ENCODE measurements around the gene DRC7. TPM values are rescaled to one million over a fixed set of nuclear protein-coding genes. Genes with fewer than 3 reads are reported as not detected.

Gene DRC7
- total RNA-seq, 1 donor from 2014 or later: not detected

- H3K4me1 Mint-ChIP-seq (ENCODE audit: low read depth): peaks cover 26% of the 10 kb centered on the region
- H3K27ac Mint-ChIP-seq (ENCODE audit: unreplicated experiment): peak within 1 kb of the TSS; percentile 99
- peak; percentile 99 for DNase-seq (ENCODE audit: low spot score)
- TF ChIP-seq, protein P1, sequence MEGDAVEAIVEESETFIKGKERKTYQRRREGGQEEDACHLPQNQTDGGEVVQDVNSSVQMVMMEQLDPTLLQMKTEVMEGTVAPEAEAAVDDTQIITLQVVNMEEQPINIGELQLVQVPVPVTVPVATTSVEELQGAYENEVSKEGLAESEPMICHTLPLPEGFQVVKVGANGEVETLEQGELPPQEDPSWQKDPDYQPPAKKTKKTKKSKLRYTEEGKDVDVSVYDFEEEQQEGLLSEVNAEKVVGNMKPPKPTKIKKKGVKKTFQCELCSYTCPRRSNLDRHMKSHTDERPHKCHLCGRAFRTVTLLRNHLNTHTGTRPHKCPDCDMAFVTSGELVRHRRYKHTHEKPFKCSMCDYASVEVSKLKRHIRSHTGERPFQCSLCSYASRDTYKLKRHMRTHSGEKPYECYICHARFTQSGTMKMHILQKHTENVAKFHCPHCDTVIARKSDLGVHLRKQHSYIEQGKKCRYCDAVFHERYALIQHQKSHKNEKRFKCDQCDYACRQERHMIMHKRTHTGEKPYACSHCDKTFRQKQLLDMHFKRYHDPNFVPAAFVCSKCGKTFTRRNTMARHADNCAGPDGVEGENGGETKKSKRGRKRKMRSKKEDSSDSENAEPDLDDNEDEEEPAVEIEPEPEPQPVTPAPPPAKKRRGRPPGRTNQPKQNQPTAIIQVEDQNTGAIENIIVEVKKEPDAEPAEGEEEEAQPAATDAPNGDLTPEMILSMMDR (IDR thresholded peaks at IDR 0.05): no peak
- peaks cover 4% of the 10 kb centered on the region for H3K9me3 Mint-ChIP-seq (ENCODE audit: low read depth)
- no peaks in the 10 kb centered on the region for H3K27me3 Mint-ChIP-seq (ENCODE audit: low read depth)
- H3K36me3 Mint-ChIP-seq (ENCODE audit: low read depth): no peaks in the 10 kb centered on the region
- peak within 1 kb of the TSS; percentile 99 for H3K4me3 Mint-ChIP-seq (ENCODE audit: unreplicated experiment)
Measured at GRCh38 chr16:57735755-57736418, 41.3 kb downstream of the DRC7 start, which contains the start of gene KATNB1. Gene KATNB1 (plus strand): TSS chr16:57735770. CDS start chr16:57737244, 1,474 bp downstream.

GRCh38 chr16:57736419-57737351 lies 42.1 kb downstream of the DRC7 start:
- Mint-ChIP-seq H3K27ac (ENCODE audit: unreplicated experiment) (peak overlapping the region; percentile 98), H3K4me1 (ENCODE audit: low read depth) (peaks cover 26% of the 10 kb centered on the region), H3K27me3 (ENCODE audit: low read depth) (no peaks in the 10 kb centered on the region), H3K4me3 (ENCODE audit: unreplicated experiment) (peak overlapping the region; percentile 99), H3K9me3 (ENCODE audit: low read depth) (peaks cover 4% of the 10 kb centered on the region), H3K36me3 (ENCODE audit: low read depth) (peaks cover 2% of the 10 kb centered on the region)
- DNase-seq (ENCODE audit: low spot score): no peak
- TF ChIP-seq, protein P1 (IDR thresholded peaks at IDR 0.05): peak; percentile 58

DNA sequence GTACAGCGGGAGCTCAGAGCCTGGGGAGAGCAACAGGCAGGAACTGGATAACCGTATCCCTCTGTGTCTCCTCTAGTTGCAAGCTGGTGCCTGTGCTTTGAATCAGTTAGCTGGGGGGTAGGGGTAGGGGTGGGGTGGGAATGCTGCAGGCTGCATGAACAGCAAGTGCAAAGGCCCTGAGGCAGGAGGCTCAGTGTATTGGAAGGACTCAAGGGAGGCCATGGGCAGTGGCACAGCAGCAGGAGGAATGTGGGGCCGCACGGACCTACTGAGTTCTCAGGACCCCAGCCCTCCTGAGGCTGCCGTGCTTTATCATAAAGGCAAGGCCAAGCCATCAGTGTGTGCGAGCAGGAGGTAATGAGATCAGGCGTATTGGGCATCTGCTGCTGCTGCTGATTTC lies 44.2 kb downstream of the DRC7 start:
- Mint-ChIP-seq H3K9me3 (ENCODE audit: low read depth) (no peaks in the 10 kb centered on the region), H3K36me3 (ENCODE audit: low read depth) (peaks cover 2% of the 10 kb centered on the region), H3K4me1 (ENCODE audit: low read depth) (peaks cover 26% of the 10 kb centered on the region), H3K4me3 (ENCODE audit: unreplicated experiment) (no peak overlapping the region), H3K27me3 (ENCODE audit: low read depth) (no peaks in the 10 kb centered on the region), H3K27ac (ENCODE audit: unreplicated experiment) (no peak overlapping the region)
- DNase-seq (ENCODE audit: low spot score): no peak
- TF ChIP-seq, protein P1 (IDR thresholded peaks at IDR 0.05): no peak

GRCh38 chr16:57739756-57740422 lies 45.3 kb downstream of the DRC7 start:
- Mint-ChIP-seq H3K36me3 (ENCODE audit: low read depth) (peaks cover 2% of the 10 kb centered on the region), H3K9me3 (ENCODE audit: low read depth) (no peaks in the 10 kb centered on the region), H3K27ac (ENCODE audit: unreplicated experiment) (no peak overlapping the region), H3K27me3 (ENCODE audit: low read depth) (no peaks in the 10 kb centered on the region), H3K4me3 (ENCODE audit: unreplicated experiment) (no peak overlapping the region), H3K4me1 (ENCODE audit: low read depth) (peaks cover 23% of the 10 kb centered on the region)
- no peak for DNase-seq (ENCODE audit: low spot score)
- TF ChIP-seq, protein P1 (IDR thresholded peaks at IDR 0.05): no peak

Data from chondrocyte (in vitro differentiated cells).